OCI-LY7 (cell line): ENCODE data around the gene TIMD4.
"Not testable (repeated sequence)": the region's sequence is repeated elsewhere in the genome, so short reads cannot be mapped to it uniquely, and the experiment has no call there.

Experiments
- EZH2phosphoT487 ChIP-seq: fragments of 200-600 bp; sonication (generic); IDR thresholded peaks from 2 replicates; pipeline ENCODE4 v1.6.1; 2018; ENCODE audit warnings: low read depth, borderline replicate concordance, mild to moderate bottlenecking, mixed run types, antibody characterized with exemption, low read length, moderate library complexity, mixed read lengths
- TF ChIP-seq, protein P1 (sequence below): fragments of 200-600 bp; sonication (generic); conservative IDR thresholded peaks from 2 replicates; pipeline ENCODE4 v1.5.1; 2014; ENCODE audit warnings: mild to moderate bottlenecking, antibody characterized with exemption, low read length, moderate library complexity, mixed read lengths

DNA sequence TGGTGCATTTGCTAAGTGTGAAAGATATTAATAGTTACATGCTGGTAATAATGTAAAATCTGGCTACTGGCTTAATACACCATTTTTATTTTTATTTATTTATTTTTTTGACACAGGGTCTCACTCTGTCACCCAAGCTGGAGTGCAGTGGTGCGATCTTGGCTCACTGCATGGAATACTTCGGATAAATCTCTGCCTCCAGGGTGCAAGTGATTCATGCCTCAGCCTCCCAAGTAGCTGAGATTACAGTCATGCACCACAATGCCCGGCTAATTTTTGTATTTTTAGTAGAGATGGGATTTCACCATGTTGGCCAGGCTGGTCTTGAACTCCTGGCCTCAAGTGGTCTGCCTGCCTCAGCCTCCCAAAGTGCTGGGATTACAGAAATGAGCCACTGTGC lies 4.4 kb upstream of the TIMD4 start:
- TF ChIP-seq, protein P1, sequence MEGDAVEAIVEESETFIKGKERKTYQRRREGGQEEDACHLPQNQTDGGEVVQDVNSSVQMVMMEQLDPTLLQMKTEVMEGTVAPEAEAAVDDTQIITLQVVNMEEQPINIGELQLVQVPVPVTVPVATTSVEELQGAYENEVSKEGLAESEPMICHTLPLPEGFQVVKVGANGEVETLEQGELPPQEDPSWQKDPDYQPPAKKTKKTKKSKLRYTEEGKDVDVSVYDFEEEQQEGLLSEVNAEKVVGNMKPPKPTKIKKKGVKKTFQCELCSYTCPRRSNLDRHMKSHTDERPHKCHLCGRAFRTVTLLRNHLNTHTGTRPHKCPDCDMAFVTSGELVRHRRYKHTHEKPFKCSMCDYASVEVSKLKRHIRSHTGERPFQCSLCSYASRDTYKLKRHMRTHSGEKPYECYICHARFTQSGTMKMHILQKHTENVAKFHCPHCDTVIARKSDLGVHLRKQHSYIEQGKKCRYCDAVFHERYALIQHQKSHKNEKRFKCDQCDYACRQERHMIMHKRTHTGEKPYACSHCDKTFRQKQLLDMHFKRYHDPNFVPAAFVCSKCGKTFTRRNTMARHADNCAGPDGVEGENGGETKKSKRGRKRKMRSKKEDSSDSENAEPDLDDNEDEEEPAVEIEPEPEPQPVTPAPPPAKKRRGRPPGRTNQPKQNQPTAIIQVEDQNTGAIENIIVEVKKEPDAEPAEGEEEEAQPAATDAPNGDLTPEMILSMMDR = not testable (repeated sequence)
- TF ChIP-seq EZH2phosphoT487 = not testable (repeated sequence)
